ENCODE measurements around the gene PRPF31.

DNA sequence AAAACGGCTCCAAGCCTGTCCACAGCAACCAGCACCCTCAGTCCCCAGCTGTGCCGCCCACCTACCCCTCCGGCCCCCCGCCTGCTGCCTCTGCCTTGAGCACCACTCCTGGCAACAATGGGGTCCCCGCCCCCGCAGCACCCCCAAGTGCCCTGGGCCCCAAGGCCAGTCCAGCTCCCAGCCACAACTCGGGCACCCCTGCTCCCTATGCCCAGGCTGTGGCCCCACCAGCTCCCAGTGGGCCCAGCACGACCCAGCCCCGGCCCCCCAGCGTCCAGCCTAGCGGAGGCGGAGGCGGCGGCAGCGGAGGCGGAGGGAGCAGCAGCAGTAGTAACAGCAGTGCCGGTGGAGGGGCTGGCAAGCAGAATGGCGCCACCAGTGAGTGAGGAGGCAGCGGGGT lies 32.6 kb downstream of the PRPF31 start:
- TF ChIP-seq CTCF (IDR thresholded peaks at IDR 0.05) (no peak), POLR2A (IDR thresholded peaks at IDR 0.05) (no peak)

Data from uterus (tissue), 2 donors.